SU-DHL-6 (cell line): ENCODE results near the gene RSPO3.

Source experiments
- CTCF ChIP-seq: fragments of 200-600 bp; sonication (generic); IDR thresholded peaks from one replicate; pipeline ENCODE4 v1.5.1; 2017; ENCODE audit warnings: antibody characterized with exemption, mild to moderate bottlenecking, low read length, moderate library complexity; ENCODE audit not compliant: insufficient read depth, poor library complexity, severe bottlenecking
- EZH2phosphoT487 ChIP-seq: fragments of 200-600 bp; sonication (generic), shearing (Covaris generic); conservative IDR thresholded peaks from 2 replicates; pipeline ENCODE4 v1.6.1; 2018; ENCODE audit warnings: mild to moderate bottlenecking, antibody characterized with exemption, low read length, moderate library complexity, mixed read lengths

- TF ChIP-seq CTCF, result no peak
- no peak for TF ChIP-seq EZH2phosphoT487
Observed at GRCh38 chr6:127085181-127085580, 33.3 kb upstream of the RSPO3 start.
